ENCODE measurements around the gene RBM19.

GRCh38 chr12:113960030-113960429, 6.1 kb downstream of the RBM19 start:
- TF ChIP-seq FOXA1 (IDR thresholded peaks at IDR 0.05) (no peak), ELF4 (IDR thresholded peaks at IDR 0.05) (no peak)
